HepG2 (cell line): Measurements from ENCODE around the gene HACE1. TPM values are rescaled to one million over a fixed set of nuclear protein-coding genes. Genes with fewer than 3 reads are reported as not detected.

Source experiments
- ATRX ChIP-seq: sonication (generic); formaldehyde crosslinking; IDR thresholded peaks from 2 replicates; pipeline ENCODE4 v1.4.0; 2020; ENCODE audit warnings: missing genetic modification reagents, borderline replicate concordance
- GPBP1L1 ChIP-seq: sonication (generic); formaldehyde crosslinking; IDR thresholded peaks from 2 replicates; pipeline ENCODE4 v1.5.0; 2020; ENCODE audit warnings: mild to moderate bottlenecking, missing genetic modification reagents
- PPARG ChIP-seq: conservative IDR thresholded peaks from 2 replicates; pipeline ENCODE4 v1.6.1; 2016; ENCODE audit warnings: missing biosample characterization, missing genetic modification reagents
- ZFP36 ChIP-seq: fragments of 150-350 bp; IDR thresholded peaks from 2 replicates; pipeline ENCODE4 v1.6.1; 2018; ENCODE audit warnings: borderline replicate concordance, low read length, low read depth; ENCODE audit not compliant: partially characterized antibody
- ZNF761 ChIP-seq: sonication (generic); formaldehyde crosslinking; conservative IDR thresholded peaks from 2 replicates; pipeline ENCODE4 v1.4.0; 2020; ENCODE audit warnings: mild to moderate bottlenecking, missing genetic modification reagents
- polyA plus RNA-seq, 8 experiments: library from polyadenylated mRNA; depleted of rRNA in 3 of 8; stranded (reverse) in 7 of 8; unstranded in 1 of 8; fragments of >200 nt; fragmentation: Illumina TruSeq in 4 of 8; extraction: Trizol in 4 of 8; gene quantifications; 2 replicates each; pipeline versions ENCODE4 v1.2.1 to v1.2.3, GENCODE V29; 2011 to 2016; ENCODE audit warnings: low read depth in 4 of 8, missing spikeins in 1 of 8, mixed read lengths in 1 of 8; ENCODE audit not compliant: insufficient read depth in 1 of 8
- total RNA-seq, 5 experiments: library from RNA; depleted of rRNA; stranded (reverse); fragments of >200 nt; fragmentation: Illumina TruSeq; extraction: Trizol; gene quantifications; 2 replicates each; pipeline ENCODE4 v1.2.3, GENCODE V29; 2016; ENCODE audit warnings: low read depth in 1 of 5
- TF ChIP-seq, protein P1 (sequence below): IDR thresholded peaks from 2 replicates; pipeline ENCODE4 v1.6.1; 2018; ENCODE audit warnings: missing genetic modification reagents, mild to moderate bottlenecking, missing compliant biosample characterization
- TF ChIP-seq, protein P2 (sequence below): sonication (generic); formaldehyde crosslinking; IDR thresholded peaks from 2 replicates; pipeline ENCODE4 v1.4.0; 2020; ENCODE audit warnings: low read depth, mild to moderate bottlenecking, missing genetic modification reagents
- TF ChIP-seq, protein P3 (sequence below): sonication (generic); formaldehyde crosslinking; IDR thresholded peaks from 2 replicates; pipeline ENCODE4 v1.4.0; 2020; ENCODE audit warnings: missing genetic modification reagents
- TF ChIP-seq, protein P4 (sequence below): sonication (generic); formaldehyde crosslinking; IDR thresholded peaks from 2 replicates; pipeline ENCODE4 v1.4.0; 2020; ENCODE audit warnings: missing genetic modification reagents, mild to moderate bottlenecking, borderline replicate concordance
- TF ChIP-seq, protein P5 (sequence below), 2 experiments: sonication (generic) in 1 of 2; formaldehyde crosslinking in 1 of 2; IDR thresholded peaks; 2 replicates each; pipeline versions ENCODE4 v1.5.1 to v1.6.1; 2011 to 2020; ENCODE audit warnings: borderline replicate concordance in 1 of 2, low read depth in 1 of 2, low read length in 1 of 2, mild to moderate bottlenecking in 1 of 2, missing genetic modification reagents in 1 of 2, moderate library complexity in 1 of 2
- TF ChIP-seq, protein P6 (sequence below): sonication (generic); formaldehyde crosslinking; IDR thresholded peaks from 2 replicates; pipeline ENCODE4 v1.4.0; 2020; ENCODE audit warnings: mild to moderate bottlenecking, missing genetic modification reagents, borderline replicate concordance

Gene HACE1
- total and polyA plus RNA-seq, 2 of the 13 experiments (the other 11 are each of a cell fraction or from before 2014, with no cell fraction given): 8.9 to 11.4 TPM

GRCh38 chr6:104859225-104860146 is at the start of gene HACE1 (continued):
- TF ChIP-seq, protein P1, sequence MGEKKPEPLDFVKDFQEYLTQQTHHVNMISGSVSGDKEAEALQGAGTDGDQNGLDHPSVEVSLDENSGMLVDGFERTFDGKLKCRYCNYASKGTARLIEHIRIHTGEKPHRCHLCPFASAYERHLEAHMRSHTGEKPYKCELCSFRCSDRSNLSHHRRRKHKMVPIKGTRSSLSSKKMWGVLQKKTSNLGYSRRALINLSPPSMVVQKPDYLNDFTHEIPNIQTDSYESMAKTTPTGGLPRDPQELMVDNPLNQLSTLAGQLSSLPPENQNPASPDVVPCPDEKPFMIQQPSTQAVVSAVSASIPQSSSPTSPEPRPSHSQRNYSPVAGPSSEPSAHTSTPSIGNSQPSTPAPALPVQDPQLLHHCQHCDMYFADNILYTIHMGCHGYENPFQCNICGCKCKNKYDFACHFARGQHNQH (CRISPR knock-in tag): peak; percentile 52; the same call in 1 of the 2 replicates
- no peak for TF ChIP-seq GPBP1L1 (CRISPR knock-in tag)
- TF ChIP-seq PPARG (CRISPR knock-in tag): 0 out of 2 replicates have a peak, but pooled peaks have one; percentile 13
- TF ChIP-seq, protein P2, sequence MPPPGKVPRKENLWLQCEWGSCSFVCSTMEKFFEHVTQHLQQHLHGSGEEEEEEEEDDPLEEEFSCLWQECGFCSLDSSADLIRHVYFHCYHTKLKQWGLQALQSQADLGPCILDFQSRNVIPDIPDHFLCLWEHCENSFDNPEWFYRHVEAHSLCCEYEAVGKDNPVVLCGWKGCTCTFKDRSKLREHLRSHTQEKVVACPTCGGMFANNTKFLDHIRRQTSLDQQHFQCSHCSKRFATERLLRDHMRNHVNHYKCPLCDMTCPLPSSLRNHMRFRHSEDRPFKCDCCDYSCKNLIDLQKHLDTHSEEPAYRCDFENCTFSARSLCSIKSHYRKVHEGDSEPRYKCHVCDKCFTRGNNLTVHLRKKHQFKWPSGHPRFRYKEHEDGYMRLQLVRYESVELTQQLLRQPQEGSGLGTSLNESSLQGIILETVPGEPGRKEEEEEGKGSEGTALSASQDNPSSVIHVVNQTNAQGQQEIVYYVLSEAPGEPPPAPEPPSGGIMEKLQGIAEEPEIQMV (CRISPR knock-in tag): peak; percentile 61; the same call in 1 of the 2 replicates
- TF ChIP-seq, protein P3, sequence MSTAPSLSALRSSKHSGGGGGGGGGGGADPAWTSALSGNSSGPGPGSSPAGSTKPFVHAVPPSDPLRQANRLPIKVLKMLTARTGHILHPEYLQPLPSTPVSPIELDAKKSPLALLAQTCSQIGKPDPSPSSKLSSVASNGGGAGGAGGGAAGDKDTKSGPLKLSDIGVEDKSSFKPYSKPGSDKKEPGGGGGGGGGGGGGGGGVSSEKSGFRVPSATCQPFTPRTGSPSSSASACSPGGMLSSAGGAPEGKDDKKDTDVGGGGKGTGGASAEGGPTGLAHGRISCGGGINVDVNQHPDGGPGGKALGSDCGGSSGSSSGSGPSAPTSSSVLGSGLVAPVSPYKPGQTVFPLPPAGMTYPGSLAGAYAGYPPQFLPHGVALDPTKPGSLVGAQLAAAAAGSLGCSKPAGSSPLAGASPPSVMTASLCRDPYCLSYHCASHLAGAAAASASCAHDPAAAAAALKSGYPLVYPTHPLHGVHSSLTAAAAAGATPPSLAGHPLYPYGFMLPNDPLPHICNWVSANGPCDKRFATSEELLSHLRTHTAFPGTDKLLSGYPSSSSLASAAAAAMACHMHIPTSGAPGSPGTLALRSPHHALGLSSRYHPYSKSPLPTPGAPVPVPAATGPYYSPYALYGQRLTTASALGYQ (CRISPR knock-in tag): peak; percentile 81
- TF ChIP-seq, protein P4, sequence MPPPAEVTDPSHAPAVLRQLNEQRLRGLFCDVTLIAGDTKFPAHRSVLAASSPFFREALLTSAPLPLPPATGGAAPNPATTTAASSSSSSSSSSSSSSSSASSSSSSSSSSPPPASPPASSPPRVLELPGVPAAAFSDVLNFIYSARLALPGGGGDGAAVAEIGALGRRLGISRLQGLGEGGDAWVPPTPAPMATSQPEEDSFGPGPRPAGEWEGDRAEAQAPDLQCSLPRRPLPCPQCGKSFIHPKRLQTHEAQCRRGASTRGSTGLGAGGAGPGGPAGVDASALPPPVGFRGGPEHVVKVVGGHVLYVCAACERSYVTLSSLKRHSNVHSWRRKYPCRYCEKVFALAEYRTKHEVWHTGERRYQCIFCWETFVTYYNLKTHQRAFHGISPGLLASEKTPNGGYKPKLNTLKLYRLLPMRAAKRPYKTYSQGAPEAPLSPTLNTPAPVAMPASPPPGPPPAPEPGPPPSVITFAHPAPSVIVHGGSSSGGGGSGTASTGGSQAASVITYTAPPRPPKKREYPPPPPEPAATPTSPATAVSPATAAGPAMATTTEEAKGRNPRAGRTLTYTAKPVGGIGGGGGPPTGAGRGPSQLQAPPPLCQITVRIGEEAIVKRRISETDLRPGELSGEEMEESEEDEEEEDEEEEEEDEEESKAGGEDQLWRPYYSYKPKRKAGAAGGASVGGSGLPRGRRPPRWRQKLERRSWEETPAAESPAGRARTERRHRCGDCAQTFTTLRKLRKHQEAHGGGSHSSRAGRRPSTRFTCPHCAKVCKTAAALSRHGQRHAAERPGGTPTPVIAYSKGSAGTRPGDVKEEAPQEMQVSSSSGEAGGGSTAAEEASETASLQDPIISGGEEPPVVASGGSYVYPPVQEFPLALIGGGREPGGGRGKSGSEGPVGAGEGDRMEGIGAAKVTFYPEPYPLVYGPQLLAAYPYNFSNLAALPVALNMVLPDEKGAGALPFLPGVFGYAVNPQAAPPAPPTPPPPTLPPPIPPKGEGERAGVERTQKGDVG (CRISPR knock-in tag): peak; percentile 27; the same call in 1 of the 2 replicates
- no peak for TF ChIP-seq ZNF761 (CRISPR knock-in tag)
- TF ChIP-seq ZFP36: no peak
- TF ChIP-seq, protein P5, sequence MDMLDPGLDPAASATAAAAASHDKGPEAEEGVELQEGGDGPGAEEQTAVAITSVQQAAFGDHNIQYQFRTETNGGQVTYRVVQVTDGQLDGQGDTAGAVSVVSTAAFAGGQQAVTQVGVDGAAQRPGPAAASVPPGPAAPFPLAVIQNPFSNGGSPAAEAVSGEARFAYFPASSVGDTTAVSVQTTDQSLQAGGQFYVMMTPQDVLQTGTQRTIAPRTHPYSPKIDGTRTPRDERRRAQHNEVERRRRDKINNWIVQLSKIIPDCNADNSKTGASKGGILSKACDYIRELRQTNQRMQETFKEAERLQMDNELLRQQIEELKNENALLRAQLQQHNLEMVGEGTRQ (IDR thresholded peaks at IDR 0.05; ENCODE audit: low read depth, low read length): no peak
- TF ChIP-seq, protein P5 (CRISPR knock-in tag; IDR thresholded peaks at IDR 0.05; ENCODE audit: borderline replicate concordance): 0 out of 2 replicates have a peak, but pooled peaks have one; percentile 34
- TF ChIP-seq, protein P6, sequence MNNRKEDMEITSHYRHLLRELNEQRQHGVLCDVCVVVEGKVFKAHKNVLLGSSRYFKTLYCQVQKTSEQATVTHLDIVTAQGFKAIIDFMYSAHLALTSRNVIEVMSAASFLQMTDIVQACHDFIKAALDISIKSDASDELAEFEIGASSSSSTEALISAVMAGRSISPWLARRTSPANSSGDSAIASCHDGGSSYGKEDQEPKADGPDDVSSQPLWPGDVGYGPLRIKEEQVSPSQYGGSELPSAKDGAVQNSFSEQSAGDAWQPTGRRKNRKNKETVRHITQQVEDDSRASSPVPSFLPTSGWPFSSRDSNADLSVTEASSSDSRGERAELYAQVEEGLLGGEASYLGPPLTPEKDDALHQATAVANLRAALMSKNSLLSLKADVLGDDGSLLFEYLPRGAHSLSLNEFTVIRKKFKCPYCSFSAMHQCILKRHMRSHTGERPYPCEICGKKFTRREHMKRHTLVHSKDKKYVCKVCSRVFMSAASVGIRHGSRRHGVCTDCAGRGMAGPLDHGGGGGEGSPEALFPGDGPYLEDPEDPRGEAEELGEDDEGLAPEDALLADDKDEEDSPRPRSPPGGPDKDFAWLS (CRISPR knock-in tag): no peak
- TF ChIP-seq ATRX: no peak
